Liver (tissue), 9 donors: ENCODE results near the gene TTC28. TPM values are rescaled to one million over a fixed set of nuclear protein-coding genes. Genes with fewer than 3 reads are reported as not detected.
A peak's percentile ranks its signal among the peaks of the same experiment; 100 is the strongest.

Experiments
- DNase-seq: peaks from one replicate; pipeline ENCODE4 v3.0.0-alpha.2; 2017; ENCODE audit warnings: low spot score
- H3K27ac ChIP-seq, 2 donors: one replicate each; pipeline ENCODE4 v1.7.0; 2013; ENCODE audit warnings: inconsistent platforms in 2 of 2, low read length in 2 of 2, control low read depth in 1 of 2, low read depth in 1 of 2, mild to moderate bottlenecking in 1 of 2
- H3K27me3 ChIP-seq, 4 donors: one replicate each; pipeline versions ENCODE4 v1.6.1 to v1.7.0; 2013; ENCODE audit warnings: low read length in 3 of 4, inconsistent platforms in 1 of 4, mild to moderate bottlenecking in 1 of 4, moderate library complexity in 1 of 4; ENCODE audit not compliant: control insufficient read depth in 4 of 4, insufficient read depth in 4 of 4
- H3K36me3 ChIP-seq, 4 donors: one replicate each; pipeline versions ENCODE4 v1.6.1 to v1.7.0; 2013; ENCODE audit warnings: low read length in 3 of 4, mild to moderate bottlenecking in 3 of 4, low read depth in 1 of 4, moderate library complexity in 1 of 4; ENCODE audit not compliant: control insufficient read depth in 4 of 4, insufficient read depth in 3 of 4
- H3K4me1 ChIP-seq, 4 donors: one replicate each; pipeline versions ENCODE4 v1.6.1 to v1.7.0; 2013; ENCODE audit warnings: low read length in 3 of 4, mild to moderate bottlenecking in 3 of 4, moderate library complexity in 1 of 4; ENCODE audit not compliant: control insufficient read depth in 4 of 4, insufficient read depth in 4 of 4
- H3K4me3 ChIP-seq, 3 donors: one replicate each; pipeline versions ENCODE4 v1.6.1 to v1.7.0; 2013; ENCODE audit warnings: low read length in 3 of 3, control low read depth in 1 of 3, low read depth in 1 of 3, mild to moderate bottlenecking in 1 of 3
- H3K9ac ChIP-seq, 2 donors: one replicate each; pipeline ENCODE4 v1.7.0; 2013; ENCODE audit warnings: low read length in 2 of 2, mild to moderate bottlenecking in 2 of 2, moderate library complexity in 2 of 2, control low read depth in 1 of 2, low read depth in 1 of 2
- H3K9me3 ChIP-seq, 4 donors: one replicate each; pipeline versions ENCODE4 v1.6.1 to v1.7.0; 2013; ENCODE audit warnings: low read length in 3 of 4; ENCODE audit not compliant: control insufficient read depth in 4 of 4
- ATF3 ChIP-seq: IDR thresholded peaks from 2 replicates; pipeline ENCODE4 v1.6.1; 2016; ENCODE audit warnings: antibody characterized with exemption
- CTCF ChIP-seq: fragments of 150-350 bp; IDR thresholded peaks from 2 replicates; pipeline ENCODE4 v1.5.1; 2017; ENCODE audit warnings: improper control_type of control experiment, low read depth, low read length; ENCODE audit not compliant: missing input control
- GABPA ChIP-seq, 2 donors: IDR thresholded peaks in 1 of 2; conservative IDR thresholded peaks in 1 of 2; 2 replicates each; pipeline ENCODE4 v1.6.1; 2016; ENCODE audit warnings: antibody characterized with exemption in 2 of 2, mild to moderate bottlenecking in 1 of 2, moderate library complexity in 1 of 2
- HNF4A ChIP-seq, 2 donors: conservative IDR thresholded peaks; 2 replicates each; pipeline ENCODE4 v1.6.1; 2016; ENCODE audit warnings: antibody characterized with exemption in 2 of 2, mild to moderate bottlenecking in 2 of 2
- JUND ChIP-seq, 2 donors: IDR thresholded peaks; 2 replicates each; pipeline ENCODE4 v1.6.1; 2016; ENCODE audit warnings: antibody characterized with exemption in 2 of 2
- NR2F2 ChIP-seq: IDR thresholded peaks from 2 replicates; pipeline ENCODE4 v1.6.1; 2016; ENCODE audit warnings: antibody characterized with exemption
- RXRA ChIP-seq, 2 donors: IDR thresholded peaks; 2 replicates each; pipeline ENCODE4 v1.6.1; 2017 to 2018; ENCODE audit warnings: antibody characterized with exemption in 2 of 2, mild to moderate bottlenecking in 1 of 2
- SP1 ChIP-seq: IDR thresholded peaks from 2 replicates; pipeline ENCODE4 v1.6.1; 2018; ENCODE audit warnings: antibody characterized with exemption, mild to moderate bottlenecking
- TAF1 ChIP-seq: conservative IDR thresholded peaks from 2 replicates; pipeline ENCODE4 v1.6.1; 2016; ENCODE audit warnings: antibody characterized with exemption, mild to moderate bottlenecking
- YY1 ChIP-seq: IDR thresholded peaks from 2 replicates; pipeline ENCODE4 v1.6.1; 2016; ENCODE audit warnings: antibody characterized with exemption, mild to moderate bottlenecking
- WGBS: extraction: QIAGEN DNeasy Blood & Tissue Kit; methylation state at CpG from one replicate; pipeline ENCODE4 v1.1.7; 2013; 5-methylcytosine and 5-hydroxymethylcytosine counted together
- polyA plus RNA-seq, 2 donors: library from polyadenylated mRNA; stranded (reverse) in 1 of 2; unstranded in 1 of 2; fragments of 200-250 nt in 1 of 2; fragments of >200 nt in 1 of 2; fragmentation: Nextera tagmentation in 1 of 2; extraction: Ambion mirVana in 1 of 2; gene quantifications; one replicate each; pipeline versions ENCODE4 v1.2.1 to v1.2.3, GENCODE V29; 2013 to 2015
- total RNA-seq, 2 donors: library from RNA; depleted of rRNA; stranded (reverse); fragments of >200 nt; gene quantifications; one replicate each; pipeline ENCODE4 v1.2.3, GENCODE V29; 2014
- TF ChIP-seq, protein P1 (sequence below): IDR thresholded peaks from 2 replicates; pipeline ENCODE4 v1.6.1; 2016; ENCODE audit warnings: antibody characterized with exemption, mild to moderate bottlenecking
- TF ChIP-seq, protein P2 (sequence below): IDR thresholded peaks from 2 replicates; pipeline ENCODE4 v1.6.1; 2016; ENCODE audit warnings: antibody characterized with exemption
- donor health status: healthy.
- donor health status: healthy.
- donor health status: healthy.
- donor health status: healthy.
- donor health status: healthy.

TTC28 gene
- total and polyA plus RNA-seq, 4 donors: 4.2 to 19.4 (median 5.9) TPM

DNA sequence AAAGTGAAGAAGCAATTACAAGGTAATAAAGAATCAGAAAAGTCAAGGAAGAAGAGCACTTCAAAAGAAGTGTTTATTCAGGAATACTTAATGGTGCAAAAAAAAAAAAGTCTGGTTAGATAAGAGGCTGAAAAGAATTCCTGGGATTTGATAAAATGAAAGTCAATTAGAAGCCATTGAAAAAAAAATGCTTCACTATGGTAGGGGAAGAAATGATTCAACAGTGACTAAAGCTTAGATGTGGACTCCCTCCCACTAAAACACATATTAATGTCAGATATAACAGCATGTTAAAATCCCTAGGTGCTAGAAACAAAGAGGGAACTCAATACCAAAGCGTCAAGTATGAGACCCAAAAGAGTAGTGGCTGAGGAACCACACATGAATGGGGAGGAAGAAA is 425.2 kb downstream of the TTC28 start (continued):
- TF ChIP-seq CTCF: no peak
- no peak for TF ChIP-seq GABPA (IDR thresholded peaks at IDR 0.05 in 1 of 2, conservative IDR thresholded peaks at IDR 0.05 in 1 of 2)

DNA sequence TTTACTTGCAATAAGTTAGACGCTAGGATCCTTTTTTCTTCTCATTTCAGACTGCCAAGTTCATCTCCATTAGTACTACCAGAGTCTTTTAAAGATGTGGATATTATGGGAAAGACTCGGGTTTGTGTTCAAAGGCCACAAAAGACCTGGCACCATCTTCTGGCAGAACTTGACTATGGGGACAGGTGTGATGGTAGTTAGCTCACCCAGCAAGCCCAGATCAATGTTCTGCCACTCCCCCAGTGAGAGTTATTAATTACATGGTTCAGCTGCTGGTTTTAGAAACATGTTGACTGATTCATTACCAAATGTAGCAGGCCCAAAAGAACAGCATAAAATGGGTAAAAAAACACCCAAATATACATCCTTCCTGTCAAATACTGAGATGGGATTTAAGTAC is 427.1 kb downstream of the TTC28 start:
- Histone ChIP-seq H3K27ac (no peak overlapping the region), H3K4me3 (no peak overlapping the region), H3K36me3 (no peaks in the 10 kb centered on the region), H3K9ac (no peak overlapping the region), H3K4me1 (peaks cover 0 to 9% (median under 1%) of the 10 kb centered on the region in 4 donors), H3K9me3 (no peaks in the 10 kb centered on the region), H3K27me3 (no peaks in the 10 kb centered on the region)
- 47% methylated on average over 2 of the region's 2 CpGs for WGBS
- no peak for DNase-seq
- TF ChIP-seq HNF4A (conservative IDR thresholded peaks at IDR 0.05) (peak in 1 of 2 donors; percentile 19), NR2F2 (no peak)

GRCh38 chr22:28250036-28250695 is 429.5 kb downstream of the TTC28 start:
- no peak overlapping the region for H3K27ac ChIP-seq
- peaks cover 0 to 16% (median under 1%) of the 10 kb centered on the region in 4 donors for H3K4me1 ChIP-seq
- TF ChIP-seq TAF1 (no peak), RXRA (IDR thresholded peaks at IDR 0.05) (no peak)
- TF ChIP-seq, protein P1, sequence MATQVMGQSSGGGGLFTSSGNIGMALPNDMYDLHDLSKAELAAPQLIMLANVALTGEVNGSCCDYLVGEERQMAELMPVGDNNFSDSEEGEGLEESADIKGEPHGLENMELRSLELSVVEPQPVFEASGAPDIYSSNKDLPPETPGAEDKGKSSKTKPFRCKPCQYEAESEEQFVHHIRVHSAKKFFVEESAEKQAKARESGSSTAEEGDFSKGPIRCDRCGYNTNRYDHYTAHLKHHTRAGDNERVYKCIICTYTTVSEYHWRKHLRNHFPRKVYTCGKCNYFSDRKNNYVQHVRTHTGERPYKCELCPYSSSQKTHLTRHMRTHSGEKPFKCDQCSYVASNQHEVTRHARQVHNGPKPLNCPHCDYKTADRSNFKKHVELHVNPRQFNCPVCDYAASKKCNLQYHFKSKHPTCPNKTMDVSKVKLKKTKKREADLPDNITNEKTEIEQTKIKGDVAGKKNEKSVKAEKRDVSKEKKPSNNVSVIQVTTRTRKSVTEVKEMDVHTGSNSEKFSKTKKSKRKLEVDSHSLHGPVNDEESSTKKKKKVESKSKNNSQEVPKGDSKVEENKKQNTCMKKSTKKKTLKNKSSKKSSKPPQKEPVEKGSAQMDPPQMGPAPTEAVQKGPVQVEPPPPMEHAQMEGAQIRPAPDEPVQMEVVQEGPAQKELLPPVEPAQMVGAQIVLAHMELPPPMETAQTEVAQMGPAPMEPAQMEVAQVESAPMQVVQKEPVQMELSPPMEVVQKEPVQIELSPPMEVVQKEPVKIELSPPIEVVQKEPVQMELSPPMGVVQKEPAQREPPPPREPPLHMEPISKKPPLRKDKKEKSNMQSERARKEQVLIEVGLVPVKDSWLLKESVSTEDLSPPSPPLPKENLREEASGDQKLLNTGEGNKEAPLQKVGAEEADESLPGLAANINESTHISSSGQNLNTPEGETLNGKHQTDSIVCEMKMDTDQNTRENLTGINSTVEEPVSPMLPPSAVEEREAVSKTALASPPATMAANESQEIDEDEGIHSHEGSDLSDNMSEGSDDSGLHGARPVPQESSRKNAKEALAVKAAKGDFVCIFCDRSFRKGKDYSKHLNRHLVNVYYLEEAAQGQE: no peak
- no peaks in the 10 kb centered on the region for H3K36me3 ChIP-seq
- H3K4me3 ChIP-seq: no peak overlapping the region
- H3K9me3 ChIP-seq: no peaks in the 10 kb centered on the region
- 97% methylated on average over 2 of the region's 2 CpGs for WGBS
- no peak for DNase-seq
- H3K9ac ChIP-seq: no peak overlapping the region
- H3K27me3 ChIP-seq: no peaks in the 10 kb centered on the region

DNA sequence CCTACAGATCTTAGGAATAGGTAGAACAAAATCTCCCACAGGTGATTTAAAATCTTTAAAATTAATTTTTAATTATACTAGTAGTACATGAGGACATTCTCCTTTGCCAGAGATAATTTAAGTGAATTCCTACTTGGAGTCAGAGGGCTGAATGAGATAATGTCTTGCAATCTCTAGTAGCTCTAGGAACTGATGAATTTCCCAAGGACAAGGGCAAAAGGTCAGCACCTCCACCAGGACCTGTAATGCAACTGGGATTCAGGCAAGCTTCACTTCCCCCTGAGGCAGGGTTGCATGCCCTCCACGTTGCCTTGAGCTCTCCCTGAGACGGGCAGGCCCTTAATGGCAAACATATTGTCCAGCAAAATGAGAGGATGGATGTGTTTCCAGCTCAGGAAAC is 430.2 kb downstream of the TTC28 start:
- Histone ChIP-seq H3K9me3 (no peaks in the 10 kb centered on the region), H3K4me1 (peaks cover 0 to 16% (median under 1%) of the 10 kb centered on the region in 4 donors), H3K27me3 (no peaks in the 10 kb centered on the region), H3K4me3 (no peak overlapping the region), H3K27ac (no peak overlapping the region), H3K9ac (no peak overlapping the region), H3K36me3 (no peaks in the 10 kb centered on the region)
- no peak for TF ChIP-seq SP1
- no peak for TF ChIP-seq CTCF
- TF ChIP-seq JUND (IDR thresholded peaks at IDR 0.05): no peak
- TF ChIP-seq NR2F2: no peak
- no peak for TF ChIP-seq YY1
- TF ChIP-seq, protein P2, sequence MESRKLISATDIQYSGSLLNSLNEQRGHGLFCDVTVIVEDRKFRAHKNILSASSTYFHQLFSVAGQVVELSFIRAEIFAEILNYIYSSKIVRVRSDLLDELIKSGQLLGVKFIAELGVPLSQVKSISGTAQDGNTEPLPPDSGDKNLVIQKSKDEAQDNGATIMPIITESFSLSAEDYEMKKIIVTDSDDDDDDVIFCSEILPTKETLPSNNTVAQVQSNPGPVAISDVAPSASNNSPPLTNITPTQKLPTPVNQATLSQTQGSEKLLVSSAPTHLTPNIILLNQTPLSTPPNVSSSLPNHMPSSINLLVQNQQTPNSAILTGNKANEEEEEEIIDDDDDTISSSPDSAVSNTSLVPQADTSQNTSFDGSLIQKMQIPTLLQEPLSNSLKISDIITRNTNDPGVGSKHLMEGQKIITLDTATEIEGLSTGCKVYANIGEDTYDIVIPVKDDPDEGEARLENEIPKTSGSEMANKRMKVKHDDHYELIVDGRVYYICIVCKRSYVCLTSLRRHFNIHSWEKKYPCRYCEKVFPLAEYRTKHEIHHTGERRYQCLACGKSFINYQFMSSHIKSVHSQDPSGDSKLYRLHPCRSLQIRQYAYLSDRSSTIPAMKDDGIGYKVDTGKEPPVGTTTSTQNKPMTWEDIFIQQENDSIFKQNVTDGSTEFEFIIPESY: no peak
- no peak for TF ChIP-seq ATF3
- WGBS: 89% methylated on average over 2 of the region's 2 CpGs
- no peak for DNase-seq
